ENCODE measurements around the gene KCTD17. TPM values are rescaled to one million over a fixed set of nuclear protein-coding genes. Genes with fewer than 3 reads are reported as not detected.

KCTD17 gene
- total and polyA plus RNA-seq, 2 of the 13 experiments (the other 11 are each of a cell fraction or from before 2014, with no cell fraction given): 5.3 to 11.7 TPM

GRCh38 chr22:37079668-37080171, 28.2 kb downstream of the KCTD17 start (continued):
- no peak for TF ChIP-seq UBTF (CRISPR knock-in tag; IDR thresholded peaks at IDR 0.05)
- no peak for TF ChIP-seq YY1 (IDR thresholded peaks at IDR 0.05; ENCODE audit: insufficient read depth, insufficient replicate concordance, low read depth, low read length)
- no peak for TF ChIP-seq ZNF33A (CRISPR knock-in tag; IDR thresholded peaks at IDR 0.05; ENCODE audit: borderline replicate concordance)
- TF ChIP-seq PCBP1 (IDR thresholded peaks at IDR 0.05; ENCODE audit: borderline replicate concordance, low read depth, low read length): no peak
- no peak for TF ChIP-seq SPEN (CRISPR knock-in tag; IDR thresholded peaks at IDR 0.05; ENCODE audit: low read depth)
- TF ChIP-seq ZKSCAN8 (CRISPR knock-in tag; IDR thresholded peaks at IDR 0.05; ENCODE audit: borderline replicate concordance): no peak
- TF ChIP-seq ZNF616 (CRISPR knock-in tag; IDR thresholded peaks at IDR 0.05; ENCODE audit: low read depth): no peak
- no peak for TF ChIP-seq MAX (IDR thresholded peaks at IDR 0.05)
- TF ChIP-seq ZNF605 (CRISPR knock-in tag; IDR thresholded peaks at IDR 0.05): no peak

DNA sequence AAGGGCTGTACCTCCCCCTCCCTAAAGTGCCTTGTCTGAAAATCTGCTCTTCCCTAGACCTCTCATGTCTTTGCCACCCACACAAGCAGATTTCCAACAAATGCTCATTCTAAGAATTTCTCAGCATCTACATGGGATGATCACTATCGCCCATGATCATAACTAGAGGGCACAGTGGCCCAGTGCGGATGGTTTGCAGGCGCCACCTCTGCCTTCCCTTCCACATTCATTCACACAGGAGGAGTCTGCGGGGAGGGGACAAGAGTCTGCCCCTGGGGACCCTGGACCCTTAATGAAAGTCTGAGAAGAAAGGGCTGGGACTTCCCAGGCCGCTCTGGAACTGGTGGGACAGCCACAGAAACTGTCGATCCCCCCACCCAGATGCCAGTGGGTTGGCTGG, 28.9 kb downstream of the KCTD17 start:
- no TSS peak for BruUV-seq (replicated peaks)
- Histone ChIP-seq H3K9ac (ENCODE audit: insufficient read depth, low read depth, low read length) (no peak overlapping the region), H3K4me1 (ENCODE audit: insufficient read depth, low read length) (0 out of 2 replicates have a peak, but pooled peaks cover 9% of the 10 kb centered on the region), H3K27me3 (ENCODE audit: control insufficient read depth in 1 of 2, insufficient read depth in 2 of 2, low read length in 2 of 2) (no peaks in the 10 kb centered on the region; a peak in 1 of 5 replicates), H3K27ac (ENCODE audit: extremely low read length, insufficient read depth, low read length) (no peak overlapping the region), H3K9me3 (ENCODE audit: low read length) (no peaks in the 10 kb centered on the region), H3K4me2 (ENCODE audit: low read depth, low read length) (no peak overlapping the region), H3K79me2 (ENCODE audit: insufficient read depth, low read length) (no peaks in the 10 kb centered on the region), H3K36me3 (replicated peaks in 1 of 2; ENCODE audit: control insufficient read depth in 1 of 2, insufficient read depth in 2 of 2, low read length in 2 of 2) (no peaks in the 10 kb centered on the region), H2AFZ (ENCODE audit: low read length) (no peak overlapping the region), H3K4me3 (replicated peaks in 1 of 3; ENCODE audit: insufficient read depth in 1 of 3, low read depth in 2 of 3, low read length in 3 of 3) (no peak overlapping the region), H4K20me1 (ENCODE audit: insufficient read depth, low read length) (no peaks in the 10 kb centered on the region)
- CTCF ChIA-PET (ENCODE audit: low intra/inter-chr PET ratio, low total read pairs): no interaction called here
- ATAC-seq: no peak
- no peak for DNase-seq (ENCODE audit: low spot score)
- no peak for FAIRE-seq
- intact Hi-C loops (cut with micrococcal nuclease; ENCODE audit: unreplicated experiment): no loop called here
- 82% methylated on average over 5 of the region's 6 CpGs for WGBS (ENCODE audit: low lambda C conversion rate)
- in situ Hi-C loops (cut with HindIII; ENCODE audit: extremely low pct_ligation_motif_present, low pct_unique_long_range_greater_than_20kb): no loop called here
- POLR2A ChIA-PET: no interaction called here
- TF ChIP-seq, protein P1, sequence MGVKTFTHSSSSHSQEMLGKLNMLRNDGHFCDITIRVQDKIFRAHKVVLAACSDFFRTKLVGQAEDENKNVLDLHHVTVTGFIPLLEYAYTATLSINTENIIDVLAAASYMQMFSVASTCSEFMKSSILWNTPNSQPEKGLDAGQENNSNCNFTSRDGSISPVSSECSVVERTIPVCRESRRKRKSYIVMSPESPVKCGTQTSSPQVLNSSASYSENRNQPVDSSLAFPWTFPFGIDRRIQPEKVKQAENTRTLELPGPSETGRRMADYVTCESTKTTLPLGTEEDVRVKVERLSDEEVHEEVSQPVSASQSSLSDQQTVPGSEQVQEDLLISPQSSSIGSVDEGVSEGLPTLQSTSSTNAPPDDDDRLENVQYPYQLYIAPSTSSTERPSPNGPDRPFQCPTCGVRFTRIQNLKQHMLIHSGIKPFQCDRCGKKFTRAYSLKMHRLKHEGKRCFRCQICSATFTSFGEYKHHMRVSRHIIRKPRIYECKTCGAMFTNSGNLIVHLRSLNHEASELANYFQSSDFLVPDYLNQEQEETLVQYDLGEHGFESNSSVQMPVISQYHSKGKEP (CRISPR knock-in tag; IDR thresholded peaks at IDR 0.05): no peak
- no peak for TF ChIP-seq PTBP1 (IDR thresholded peaks at IDR 0.05; ENCODE audit: low read depth, low read length, poor library complexity, severe bottlenecking)
- no peak for TF ChIP-seq BCL3 (CRISPR knock-in tag; IDR thresholded peaks at IDR 0.05)
- no peak for TF ChIP-seq KDM5B (CRISPR knock-in tag; IDR thresholded peaks at IDR 0.05; ENCODE audit: borderline replicate concordance)
- no peak for TF ChIP-seq HNRNPK (IDR thresholded peaks at IDR 0.05; ENCODE audit: low read depth, low read length, poor library complexity, severe bottlenecking)
- no peak for TF ChIP-seq ZFAT (CRISPR knock-in tag; conservative IDR thresholded peaks at IDR 0.05)
- no peak for TF ChIP-seq ZNF567 (CRISPR knock-in tag; IDR thresholded peaks at IDR 0.05; ENCODE audit: borderline replicate concordance)
- TF ChIP-seq MLX (CRISPR knock-in tag; IDR thresholded peaks at IDR 0.05): no peak
- no peak for TF ChIP-seq ZNF841 (CRISPR knock-in tag; IDR thresholded peaks at IDR 0.05; ENCODE audit: borderline replicate concordance)
